ENCODE results near the gene FADS3. TPM values are rescaled to one million over a fixed set of nuclear protein-coding genes. Genes with fewer than 3 reads are reported as not detected.

FADS3 gene
- total and polyA plus RNA-seq, 2 donors from 2014 or later = 20.5 to 58.2 TPM

DNA sequence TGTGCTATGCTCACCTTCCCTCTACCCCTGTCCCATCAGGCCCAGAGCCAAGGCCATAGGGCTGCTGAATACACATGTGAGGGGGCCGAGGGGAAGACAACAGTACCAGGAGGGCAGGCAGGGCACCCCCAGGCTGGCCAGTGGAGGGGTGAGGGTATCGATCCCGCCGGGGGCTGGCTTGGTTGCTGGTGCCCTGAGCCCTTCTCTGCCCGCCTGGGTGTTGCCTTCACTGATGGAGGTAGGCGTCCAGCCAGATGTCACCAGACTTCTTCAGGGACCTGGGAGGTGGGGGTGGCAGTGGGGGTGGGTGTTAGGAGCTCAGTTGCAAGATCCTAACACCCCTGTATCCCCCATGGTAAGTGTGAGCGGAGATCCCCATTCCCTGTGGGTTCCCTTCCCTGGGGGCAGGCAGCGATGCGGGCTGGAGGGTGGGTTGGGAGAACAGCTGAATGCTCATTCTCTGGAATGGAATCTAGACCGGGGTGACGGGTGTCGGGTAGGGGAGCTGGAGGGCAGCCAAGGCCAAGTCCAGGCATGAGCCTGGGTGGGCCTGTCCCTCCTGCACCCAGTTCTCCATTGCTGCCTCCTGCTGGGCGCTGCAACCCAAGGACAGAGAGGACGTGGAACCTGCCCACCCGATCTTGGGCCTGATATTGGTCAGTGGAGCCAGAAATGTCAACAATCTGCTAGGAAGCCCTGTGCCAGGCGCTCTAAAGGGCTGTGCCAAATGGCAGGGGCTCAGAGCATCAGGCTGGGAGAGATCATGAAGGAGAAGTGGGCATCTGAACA is 17.6 kb downstream of the FADS3 start:
- Histone ChIP-seq H3K27me3 (ENCODE audit: control insufficient read depth, insufficient read depth, low read length) (no peaks in the 10 kb centered on the region), H3K4me3 (ENCODE audit: low read length in 3 of 3) (no peak overlapping the region), H3K4me1 (ENCODE audit: control insufficient read depth in 2 of 3, insufficient read depth in 2 of 3, low read depth in 1 of 3, low read length in 3 of 3) (peaks cover 0 to 5% (median 0%) of the 10 kb centered on the region in 3 donors), H3K9ac (ENCODE audit: low read length in 3 of 3) (no peak overlapping the region), H3K9me3 (ENCODE audit: control insufficient read depth in 2 of 3, insufficient read depth in 1 of 3, low read length in 3 of 3) (no peaks in the 10 kb centered on the region), H3K36me3 (ENCODE audit: control insufficient read depth in 2 of 3, insufficient read depth in 3 of 3, low read length in 3 of 3) (no peaks in the 10 kb centered on the region), H3K27ac (ENCODE audit: low read depth in 2 of 2, low read length in 2 of 2) (no peak overlapping the region)
- FAIRE-seq (no peak), DNase-seq (no peak)
- TF ChIP-seq CTCF (IDR thresholded peaks at IDR 0.05; ENCODE audit: borderline replicate concordance, extremely low read depth, insufficient read depth) = no peak
- intact Hi-C loops (cut with DNase I) = no loop called here

DNA sequence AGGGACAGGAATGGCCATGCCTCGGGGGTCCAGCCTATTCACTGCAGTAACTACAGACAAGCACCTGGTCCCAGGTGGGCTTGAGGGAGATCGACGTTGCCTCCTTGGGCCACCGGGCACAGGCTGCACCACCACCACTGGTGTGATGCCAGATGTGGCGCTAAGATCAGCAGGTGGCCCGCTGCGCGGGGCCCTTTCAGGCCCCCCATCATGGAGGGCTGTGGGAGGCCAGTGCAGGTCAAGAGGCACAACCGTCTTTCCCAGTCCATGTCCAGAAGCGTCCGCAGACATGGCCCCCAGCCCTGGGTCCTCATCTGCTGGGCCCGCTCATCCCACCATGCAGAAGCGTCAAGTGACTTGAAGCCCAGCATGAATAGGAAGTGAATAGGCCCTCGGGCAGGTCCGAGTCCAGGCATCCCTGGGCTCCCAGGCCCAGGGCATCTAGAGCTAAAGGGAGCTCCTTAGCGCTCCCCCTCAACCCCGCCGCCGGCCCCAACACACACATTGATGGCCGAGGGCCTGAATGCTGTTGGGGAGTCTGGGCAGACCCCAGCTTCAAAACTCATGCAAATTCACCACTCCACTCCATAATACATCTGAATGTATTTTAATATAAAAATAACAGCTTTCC is 18.3 kb downstream of the FADS3 start:
- Histone ChIP-seq H3K9me3 (ENCODE audit: control insufficient read depth in 2 of 3, insufficient read depth in 1 of 3, low read length in 3 of 3) (no peaks in the 10 kb centered on the region), H3K9ac (ENCODE audit: low read length in 3 of 3) (no peak overlapping the region), H3K36me3 (ENCODE audit: control insufficient read depth in 2 of 3, insufficient read depth in 3 of 3, low read length in 3 of 3) (no peaks in the 10 kb centered on the region), H3K27ac (ENCODE audit: low read depth in 2 of 2, low read length in 2 of 2) (no peak overlapping the region), H3K4me1 (ENCODE audit: control insufficient read depth in 2 of 3, insufficient read depth in 2 of 3, low read depth in 1 of 3, low read length in 3 of 3) (peaks cover 0 to 5% (median 0%) of the 10 kb centered on the region in 3 donors), H3K27me3 (ENCODE audit: control insufficient read depth, insufficient read depth, low read length) (no peaks in the 10 kb centered on the region), H3K4me3 (ENCODE audit: low read length in 3 of 3) (no peak overlapping the region)
- intact Hi-C loops (cut with DNase I) = no loop called here
- FAIRE-seq (no peak), DNase-seq (no peak)
- TF ChIP-seq CTCF (IDR thresholded peaks at IDR 0.05; ENCODE audit: borderline replicate concordance, extremely low read depth, insufficient read depth) = no peak

DNA sequence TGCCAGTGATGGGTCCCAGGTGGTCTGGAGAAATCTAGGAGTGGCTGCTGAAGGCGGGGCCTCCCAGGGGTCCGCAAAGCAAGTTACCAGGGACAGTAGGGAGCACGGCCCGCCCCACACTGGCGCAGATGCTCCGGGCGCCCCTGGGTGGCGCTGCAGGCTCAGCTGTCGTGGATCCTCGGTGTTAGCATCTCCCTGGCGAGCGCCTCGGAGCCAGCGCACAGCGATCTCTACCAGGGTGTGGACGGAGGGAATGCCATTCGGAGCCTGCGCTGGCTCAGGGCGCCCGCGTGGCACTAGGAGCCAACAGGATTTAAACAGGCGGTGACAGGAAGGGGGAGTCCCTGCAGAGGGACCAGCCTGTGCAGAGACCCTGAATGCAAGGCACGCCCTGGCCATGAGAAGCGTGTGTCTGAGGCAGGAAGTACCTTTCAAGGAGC is 20.2 kb downstream of the FADS3 start:
- TF ChIP-seq CTCF (IDR thresholded peaks at IDR 0.05; ENCODE audit: borderline replicate concordance, extremely low read depth, insufficient read depth) = peak; percentile 75

More for the DNA sequence above, 20.2 kb downstream of the FADS3 start:
- no peak for FAIRE-seq
- DNase-seq = peak; percentile 86 to 92 (median 88)
- intact Hi-C loops (cut with DNase I) = no loop called here
- H3K4me1 ChIP-seq (ENCODE audit: control insufficient read depth in 2 of 3, insufficient read depth in 2 of 3, low read depth in 1 of 3, low read length in 3 of 3) = peaks cover 0 to 5% (median 0%) of the 10 kb centered on the region in 3 donors
- no peaks in the 10 kb centered on the region for H3K27me3 ChIP-seq (ENCODE audit: control insufficient read depth, insufficient read depth, low read length)
- H3K9me3 ChIP-seq (ENCODE audit: control insufficient read depth in 2 of 3, insufficient read depth in 1 of 3, low read length in 3 of 3) = no peaks in the 10 kb centered on the region
- H3K27ac ChIP-seq (ENCODE audit: low read depth in 2 of 2, low read length in 2 of 2) = peak overlapping the region in 1 of 2 donors; percentile 27
- no peaks in the 10 kb centered on the region for H3K36me3 ChIP-seq (ENCODE audit: control insufficient read depth in 2 of 3, insufficient read depth in 3 of 3, low read length in 3 of 3)
- H3K4me3 ChIP-seq (ENCODE audit: low read length in 3 of 3) = no peak overlapping the region
- no peak overlapping the region for H3K9ac ChIP-seq (ENCODE audit: low read length in 3 of 3)

Measured in kidney (tissue), 14 donors.